ENCODE measurements around the gene BRINP3.

GRCh38 chr1:190159146-190159545 is 318.5 kb downstream of the BRINP3 start:
- TF ChIP-seq POLR2AphosphoS5 (IDR thresholded peaks at IDR 0.05; ENCODE audit: control insufficient read depth, insufficient read depth, low read depth, low read length) = no peak
- no peak for TF ChIP-seq ATF4 (CRISPR knock-in tag; IDR thresholded peaks at IDR 0.05)
- TF ChIP-seq CGGBP1 (CRISPR knock-in tag; IDR thresholded peaks at IDR 0.05) = no peak
